GM21526 (cell line): Measurements from ENCODE around the gene TMEM209.
"Not testable (repeated sequence)": the region's sequence is repeated elsewhere in the genome, so short reads cannot be mapped to it uniquely, and the experiment has no call there.

Experiments used
- ATAC-seq: cut with Tn5 transposase; IDR thresholded peaks from one replicate; pipeline ENCODE4 v1.9.1; 2021; ENCODE audit warnings: moderate library complexity; ENCODE audit not compliant: unreplicated experiment, low FRiP score

The TMEM209 gene

DNA sequence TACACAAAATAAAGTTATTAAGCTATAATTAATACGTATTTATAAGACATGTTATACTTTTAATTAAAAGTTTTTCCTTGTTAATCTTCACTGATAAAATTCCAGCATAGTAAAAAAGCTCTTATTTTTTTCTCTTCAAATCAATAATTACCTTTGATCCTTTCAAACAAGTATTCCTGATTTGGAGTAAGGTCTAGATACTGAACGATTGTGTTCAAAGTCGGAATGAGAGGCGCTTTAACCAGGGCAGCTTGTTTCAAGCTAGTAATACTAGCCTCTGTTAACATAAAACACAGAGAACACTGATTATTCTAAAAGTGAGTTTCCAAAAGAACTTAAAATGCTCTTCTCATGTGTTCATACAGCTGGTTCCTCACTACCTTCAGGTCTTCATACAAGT, 27.0 kb downstream of the TMEM209 start:
- ATAC-seq = no peak

DNA sequence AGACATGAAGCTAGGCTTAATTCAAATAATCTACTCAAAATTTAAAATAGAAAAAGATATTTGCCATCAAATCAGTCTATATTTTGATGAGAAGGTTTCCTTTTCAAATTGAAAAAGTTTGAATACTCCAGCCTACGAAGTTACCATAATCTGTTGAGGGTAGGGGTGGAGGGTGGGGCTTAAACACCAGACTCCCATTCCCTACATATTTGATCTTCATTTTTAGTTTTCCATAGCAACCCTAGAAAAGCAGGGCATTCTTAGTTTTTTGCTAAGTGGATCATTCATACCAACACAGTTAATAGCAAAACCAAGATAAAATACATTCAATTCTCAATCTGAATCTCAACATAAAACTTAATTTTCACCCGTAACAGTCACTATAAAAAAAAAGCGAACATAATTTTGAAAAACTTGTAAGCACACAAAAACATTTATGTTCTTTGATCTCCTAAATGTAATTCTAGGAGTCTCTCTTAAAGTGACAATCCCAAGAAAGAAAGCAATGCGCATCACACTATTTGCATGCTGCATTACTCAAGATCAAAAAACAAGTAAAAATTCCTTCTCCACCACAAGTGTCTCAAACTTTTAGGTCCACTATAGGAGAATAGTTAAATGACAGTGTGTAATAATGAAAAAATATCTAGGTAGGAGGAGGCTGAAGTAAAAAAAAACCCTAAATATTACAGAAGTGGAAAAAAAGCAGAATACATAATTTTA, 30.8 kb downstream of the TMEM209 start:
- no peak for ATAC-seq

DNA sequence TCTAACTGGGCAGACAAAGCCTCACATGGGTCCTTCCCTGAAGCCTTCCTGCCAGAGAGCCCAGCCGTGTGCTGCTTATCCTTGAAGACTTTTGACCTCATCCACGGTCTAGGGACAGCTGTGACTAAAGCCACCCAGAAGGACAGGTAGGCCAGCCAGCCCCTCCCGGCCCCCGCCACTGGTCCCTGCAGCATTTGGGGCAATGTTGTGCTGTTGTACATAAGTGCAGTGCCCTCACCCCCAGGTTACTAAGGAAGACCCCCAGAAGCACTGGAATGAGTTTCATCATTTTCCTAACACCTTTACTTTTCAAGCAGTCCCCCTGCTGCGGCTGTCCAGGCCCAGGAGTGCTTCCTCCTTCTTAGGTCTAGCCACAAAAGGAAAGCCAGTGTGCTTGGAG, 43.0 kb downstream of the TMEM209 start:
- ATAC-seq = no peak

DNA sequence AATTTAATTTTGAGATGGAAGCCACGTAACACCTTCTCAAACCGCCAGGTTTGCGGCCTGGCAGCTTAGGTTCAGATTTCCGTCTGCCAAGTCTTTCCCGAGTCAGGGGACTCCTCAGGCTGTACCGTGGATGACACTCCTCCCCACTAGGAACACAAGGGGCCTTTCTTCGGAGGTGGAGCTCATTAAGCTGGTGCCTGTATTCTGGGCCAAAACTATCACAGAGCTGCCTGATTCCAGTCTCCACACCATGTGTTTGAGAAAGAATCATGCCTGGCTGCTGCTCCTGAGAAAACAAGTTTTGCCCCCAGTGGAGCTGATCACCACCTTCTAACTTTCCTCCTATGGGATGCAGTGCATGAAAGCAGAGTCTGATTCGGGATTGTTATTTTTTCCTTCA, 44.8 kb downstream of the TMEM209 start:
- ATAC-seq = no peak

DNA sequence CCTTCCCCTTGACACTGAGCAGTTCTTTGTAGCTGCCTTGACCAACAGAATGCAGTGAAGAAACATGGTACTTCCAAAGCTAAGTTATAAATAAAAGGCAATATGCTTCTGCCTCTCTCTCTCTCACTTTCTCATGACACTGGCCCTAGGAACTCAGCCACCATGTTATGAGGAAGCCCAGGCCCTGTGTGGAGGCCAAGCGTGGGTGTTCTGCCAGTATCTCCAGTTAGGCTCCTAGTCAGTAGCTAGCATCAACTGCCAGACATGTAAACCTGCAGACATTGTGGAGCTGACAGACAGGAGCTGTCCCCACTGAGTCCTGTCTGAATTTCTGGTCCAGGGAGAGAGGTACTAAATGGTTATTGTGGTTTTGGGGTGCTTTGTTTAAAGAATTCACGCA, 45.2 kb downstream of the TMEM209 start:
- no peak for ATAC-seq

DNA sequence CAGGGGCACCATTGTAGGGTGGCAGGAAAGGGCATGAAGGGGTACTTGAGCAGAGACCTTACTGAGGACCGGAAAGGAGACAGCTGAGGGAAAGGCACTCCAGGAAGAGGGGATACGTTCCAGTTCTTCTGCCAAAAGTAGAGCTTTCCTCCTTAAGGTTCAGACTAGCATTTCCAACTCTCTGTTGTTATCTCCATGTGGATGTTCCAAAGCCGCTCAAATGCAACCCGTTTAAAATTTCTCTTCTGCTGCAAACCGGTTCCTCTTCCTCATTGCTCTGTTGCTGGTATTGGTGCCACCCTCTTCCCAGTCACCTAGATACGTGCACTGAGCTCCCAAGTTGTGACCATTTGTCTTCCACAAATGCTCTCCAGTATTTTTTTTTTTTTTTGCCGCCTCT, 47.5 kb downstream of the TMEM209 start:
- no peak for ATAC-seq

DNA sequence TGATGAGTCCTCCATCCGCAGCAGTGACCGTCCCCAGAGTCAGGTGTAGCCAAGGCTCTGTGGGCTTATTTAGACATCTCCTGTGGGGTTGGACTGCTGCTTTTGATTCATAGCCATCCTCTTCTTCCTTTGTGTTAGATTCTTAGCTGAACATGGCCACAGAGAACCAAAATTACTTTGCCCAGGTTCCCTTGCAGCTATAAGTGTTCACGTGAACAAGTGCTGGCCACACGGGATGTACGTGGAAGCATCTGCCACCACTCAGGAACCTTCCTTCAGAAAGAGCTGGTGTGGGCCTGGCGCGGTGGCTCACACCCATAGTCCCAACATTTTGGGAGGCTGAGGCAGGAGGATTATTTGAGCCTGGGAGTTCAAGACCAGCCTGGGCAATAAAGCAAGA, 49.1 kb downstream of the TMEM209 start:
- no peak for ATAC-seq

DNA sequence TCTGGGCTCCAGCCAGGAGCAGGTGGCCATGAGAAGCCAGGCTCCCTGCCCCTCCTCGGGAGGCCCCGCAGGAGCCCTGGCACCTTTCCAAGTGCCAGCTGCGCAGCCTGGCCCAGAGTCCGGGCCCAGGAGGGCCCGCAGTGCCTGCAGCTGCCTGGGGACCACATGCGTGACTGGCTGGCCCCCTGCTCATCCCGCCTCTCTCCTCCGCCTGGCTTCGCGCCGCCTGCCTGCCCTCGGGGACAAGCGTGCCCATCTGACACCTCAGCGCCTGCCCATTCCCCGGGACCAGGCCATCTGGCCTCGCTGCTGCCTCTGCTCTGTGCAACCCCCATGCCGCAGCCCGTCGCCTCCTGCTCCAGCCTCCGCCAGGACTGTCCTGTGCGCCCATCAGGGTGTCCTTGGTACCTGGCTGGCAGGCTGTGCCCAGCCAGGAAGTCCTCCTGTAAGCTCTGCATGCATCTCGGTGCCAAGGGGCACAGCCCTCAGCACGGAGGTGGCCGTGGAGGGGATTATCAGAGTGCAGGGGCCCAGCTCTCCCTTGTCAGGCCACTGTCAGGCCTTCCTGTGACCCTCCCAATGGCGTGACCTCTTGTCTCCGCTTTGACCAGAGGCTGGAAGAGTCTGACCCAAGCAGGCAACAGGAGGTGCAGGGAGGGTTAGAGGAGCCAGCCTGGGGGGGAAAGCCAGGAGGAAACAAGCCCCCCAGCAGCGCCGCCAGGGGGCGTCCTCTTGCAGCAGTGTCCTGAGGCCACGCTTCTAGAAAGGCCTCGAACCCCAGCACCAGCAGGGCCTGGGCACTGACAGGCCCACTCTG, 50.5 kb downstream of the TMEM209 start:
- no peak for ATAC-seq

DNA sequence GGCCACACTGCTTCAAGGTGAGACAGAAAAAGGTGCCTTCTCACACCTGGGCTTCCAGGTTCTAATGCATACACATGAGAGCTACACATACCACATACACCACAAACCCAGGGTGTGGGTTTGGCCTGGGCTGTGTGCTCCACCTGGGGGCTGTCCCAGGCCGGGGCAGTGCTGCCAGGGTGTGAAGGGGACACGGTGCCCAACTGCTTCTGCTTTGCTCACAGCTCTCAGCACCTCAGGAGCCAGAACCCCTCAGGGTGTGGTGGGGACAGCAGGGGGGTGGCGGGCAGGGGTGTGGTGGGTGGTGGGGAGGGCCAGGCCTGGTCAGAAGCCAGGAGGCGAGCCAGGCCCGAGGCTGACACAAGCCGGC, 51.1 kb downstream of the TMEM209 start:
- ATAC-seq = no peak

DNA sequence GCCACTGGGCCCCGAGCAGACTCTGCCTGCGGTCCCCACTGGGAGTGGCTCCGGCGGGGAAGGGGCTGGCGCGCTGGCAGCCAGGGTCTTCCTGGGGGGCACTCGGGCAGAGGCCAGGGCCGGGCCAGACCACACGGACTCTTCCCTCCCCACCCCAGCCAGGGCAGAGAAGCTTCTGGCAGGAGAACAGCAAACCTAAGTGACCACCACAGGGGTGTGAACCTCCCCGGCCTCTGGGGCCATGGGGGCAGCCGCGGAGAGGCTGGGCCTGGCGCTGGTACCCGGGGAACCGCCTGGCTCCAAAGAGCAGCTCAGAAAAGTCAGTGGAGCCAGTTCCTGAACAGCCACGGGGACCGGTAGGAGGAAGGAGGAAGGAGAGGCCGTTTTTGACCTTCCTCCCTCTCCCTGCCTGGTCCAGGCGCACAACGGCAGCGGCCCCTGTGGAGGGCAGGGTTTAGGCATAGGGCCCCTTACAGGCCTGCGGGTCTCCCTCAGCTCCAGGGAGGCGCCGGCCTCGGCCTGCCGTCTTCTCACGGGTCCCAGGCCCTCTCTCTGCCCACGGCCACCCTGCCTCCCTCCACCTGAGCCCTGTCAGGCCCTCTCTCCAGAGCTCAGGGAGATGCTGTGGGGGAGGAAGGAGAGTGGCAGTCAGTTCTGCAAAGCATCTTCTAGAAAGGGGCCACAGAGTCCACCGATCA, 51.8 kb downstream of the TMEM209 start:
- no peak for ATAC-seq

DNA sequence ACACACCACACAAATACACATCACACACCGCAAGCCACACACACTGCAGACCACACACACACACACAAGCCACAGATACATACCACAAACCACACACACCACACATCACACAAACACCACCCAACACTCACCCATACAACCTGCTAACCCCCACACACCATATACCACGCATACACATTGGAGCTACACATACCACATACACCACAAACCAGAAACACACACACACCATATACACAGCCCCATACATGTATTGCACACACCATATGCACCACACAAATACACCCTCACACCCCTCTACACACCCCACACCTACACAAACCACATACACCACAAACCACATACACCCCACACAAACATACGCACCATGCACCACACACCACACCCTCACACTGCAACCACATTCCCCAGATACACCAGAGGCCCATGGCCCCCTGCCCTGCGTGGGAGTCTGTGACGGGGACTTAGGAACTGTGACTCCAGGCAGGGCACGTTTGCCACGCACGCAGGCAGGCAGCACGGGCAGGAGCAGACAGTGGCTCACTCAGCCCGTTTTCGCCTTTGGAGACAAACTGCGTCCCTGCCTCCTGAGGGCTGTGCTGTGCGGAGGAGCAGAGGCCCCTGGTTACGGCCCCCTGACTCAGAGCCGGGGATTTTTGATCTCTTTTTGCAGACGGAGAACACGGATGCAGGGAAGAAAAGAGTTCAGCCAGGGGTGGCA, 52.6 kb downstream of the TMEM209 start:
- no peak for ATAC-seq

DNA sequence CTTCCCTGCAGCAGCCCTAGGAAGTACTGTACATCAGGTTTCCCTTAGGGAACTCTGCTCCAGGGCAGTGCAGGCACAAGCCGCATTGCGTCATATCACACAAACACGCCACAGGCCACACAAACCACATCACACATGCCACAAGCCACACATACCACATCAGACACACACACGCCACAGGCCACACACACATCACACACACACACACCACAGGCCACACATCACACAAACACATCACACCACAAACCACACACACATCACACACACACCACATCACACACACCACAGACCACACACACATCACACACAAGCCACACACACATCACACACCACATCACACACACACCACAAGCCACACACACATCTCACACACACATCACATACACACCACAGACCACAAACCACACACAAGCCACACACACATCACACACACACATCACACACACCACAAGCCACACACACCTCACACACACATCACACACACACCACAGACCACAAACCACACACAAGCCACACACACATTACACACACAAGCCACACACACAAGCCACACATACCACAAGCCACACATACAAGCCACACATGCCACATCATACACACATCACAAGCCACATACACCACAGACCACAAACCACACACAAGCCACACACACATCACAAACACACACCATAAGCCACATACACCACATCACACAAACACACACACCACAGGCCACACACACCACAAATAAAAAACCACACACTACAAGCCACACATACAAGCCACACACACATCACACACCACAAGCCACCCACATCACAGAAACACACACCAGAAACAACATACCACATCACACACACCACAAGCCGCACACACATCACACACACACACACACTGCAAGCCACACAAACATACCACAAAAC, 53.4 kb downstream of the TMEM209 start:
- no peak for ATAC-seq

DNA sequence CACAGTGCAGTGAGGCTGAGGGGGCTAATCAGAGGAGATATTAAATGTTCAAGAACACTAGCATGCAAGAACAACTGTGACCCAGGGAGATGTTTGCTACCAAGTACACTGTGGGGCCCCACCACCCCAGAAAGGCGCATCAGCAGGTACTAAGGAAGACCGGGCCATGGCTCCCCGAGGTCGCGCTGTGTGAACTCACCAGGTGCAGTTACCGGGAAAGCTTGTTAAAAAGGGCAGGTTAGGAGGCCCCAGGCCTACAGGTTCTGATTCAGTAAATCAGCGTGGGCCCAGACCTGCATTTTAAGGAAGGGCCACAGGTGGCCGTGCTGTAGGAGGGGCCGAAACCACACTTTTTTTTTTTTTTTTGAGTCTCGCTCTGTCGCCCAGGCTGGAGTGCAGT, 54.6 kb downstream of the TMEM209 start:
- ATAC-seq = no peak

DNA sequence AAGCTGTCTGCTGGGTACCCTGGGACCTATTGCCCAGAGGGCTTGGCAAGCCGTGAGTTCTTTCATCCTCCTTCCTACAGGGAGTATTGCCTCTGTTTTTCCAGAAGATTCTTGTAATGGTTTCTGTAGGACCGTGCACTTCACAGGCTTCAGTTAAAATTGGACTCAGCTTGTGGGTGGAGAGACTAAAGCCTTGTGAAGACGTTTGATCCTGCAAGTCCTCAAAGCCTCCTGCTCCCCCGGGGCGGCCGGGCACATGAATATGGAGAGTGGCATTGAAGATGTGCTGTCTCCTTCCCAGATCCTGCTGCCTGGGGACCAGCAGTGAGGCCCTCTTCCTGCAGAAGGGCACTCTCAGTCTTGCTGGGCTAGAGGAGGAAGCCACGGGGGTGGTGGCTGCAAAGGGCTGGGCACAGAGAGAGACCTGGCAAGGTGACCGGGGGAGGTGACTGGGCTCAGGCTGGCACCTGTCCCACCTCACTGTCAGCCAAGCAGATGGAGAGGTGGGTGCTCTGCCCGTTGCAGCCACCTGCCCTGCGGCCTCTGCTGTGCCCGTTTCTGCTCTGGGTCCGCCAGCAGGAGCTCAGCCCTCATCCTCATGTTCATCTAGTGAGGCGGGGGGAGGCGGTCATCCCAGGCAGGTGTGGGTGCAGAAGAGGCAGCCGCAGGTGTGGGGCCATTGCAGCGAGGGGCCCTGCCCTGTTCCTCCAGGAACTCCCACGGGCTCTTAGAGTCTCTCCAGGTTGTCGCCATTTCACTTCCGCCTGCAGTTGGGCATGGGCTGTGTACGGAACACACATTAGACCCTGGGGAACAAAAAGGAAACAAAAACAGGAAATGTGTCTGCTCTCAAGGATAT, 55.7 kb downstream of the TMEM209 start:
- ATAC-seq = no peak

DNA sequence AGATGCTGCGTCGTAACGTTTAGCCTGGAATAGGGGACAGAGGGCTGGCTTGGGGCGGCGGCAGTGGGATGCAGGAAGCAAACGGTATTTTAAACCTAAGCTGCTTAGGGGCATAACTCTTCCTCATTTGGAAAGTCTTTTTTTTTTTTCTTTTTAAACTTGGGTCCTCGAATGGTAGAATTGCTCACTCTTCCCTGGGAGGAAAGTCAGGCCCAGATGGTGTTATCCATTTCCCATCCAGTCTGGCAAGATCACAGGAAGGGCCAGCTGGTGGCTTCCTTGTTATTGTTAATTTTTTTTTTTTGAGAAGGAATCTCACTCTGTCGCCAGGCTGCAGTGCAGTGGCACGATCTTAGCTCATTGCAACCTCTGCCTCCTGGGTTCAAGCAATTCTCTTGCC, 56.6 kb downstream of the TMEM209 start:
- no peak for ATAC-seq

DNA sequence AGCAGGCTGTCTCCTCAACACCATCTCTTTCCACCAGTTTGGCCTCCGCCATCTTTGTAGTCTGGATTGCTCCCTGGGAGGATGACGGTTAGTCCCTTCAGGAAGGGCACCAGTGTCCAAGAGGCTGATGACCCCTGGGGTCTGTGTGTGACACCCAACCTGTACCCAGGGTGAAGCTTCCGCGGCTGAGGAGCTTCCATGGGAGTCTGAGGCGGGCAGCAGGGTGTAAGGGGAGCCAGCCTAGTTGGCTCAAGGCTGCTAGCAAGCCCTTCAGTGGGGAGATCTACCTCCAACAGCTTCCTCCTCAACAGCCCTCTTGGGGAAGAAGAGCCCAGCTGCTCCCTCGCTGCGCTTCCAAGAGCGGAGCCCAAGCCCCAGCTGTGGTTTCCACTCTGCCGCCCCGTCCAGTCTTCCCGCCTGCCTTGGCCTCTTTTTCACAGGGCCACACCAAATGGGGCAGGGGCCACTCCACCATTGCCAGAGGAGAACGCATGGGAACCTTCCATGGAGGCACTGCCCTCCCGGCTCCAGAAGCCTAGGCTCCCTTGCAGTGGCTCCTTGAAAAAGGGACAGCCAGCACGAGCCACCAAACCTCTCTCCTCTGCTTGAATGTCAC, 57.4 kb downstream of the TMEM209 start:
- no peak for ATAC-seq

DNA sequence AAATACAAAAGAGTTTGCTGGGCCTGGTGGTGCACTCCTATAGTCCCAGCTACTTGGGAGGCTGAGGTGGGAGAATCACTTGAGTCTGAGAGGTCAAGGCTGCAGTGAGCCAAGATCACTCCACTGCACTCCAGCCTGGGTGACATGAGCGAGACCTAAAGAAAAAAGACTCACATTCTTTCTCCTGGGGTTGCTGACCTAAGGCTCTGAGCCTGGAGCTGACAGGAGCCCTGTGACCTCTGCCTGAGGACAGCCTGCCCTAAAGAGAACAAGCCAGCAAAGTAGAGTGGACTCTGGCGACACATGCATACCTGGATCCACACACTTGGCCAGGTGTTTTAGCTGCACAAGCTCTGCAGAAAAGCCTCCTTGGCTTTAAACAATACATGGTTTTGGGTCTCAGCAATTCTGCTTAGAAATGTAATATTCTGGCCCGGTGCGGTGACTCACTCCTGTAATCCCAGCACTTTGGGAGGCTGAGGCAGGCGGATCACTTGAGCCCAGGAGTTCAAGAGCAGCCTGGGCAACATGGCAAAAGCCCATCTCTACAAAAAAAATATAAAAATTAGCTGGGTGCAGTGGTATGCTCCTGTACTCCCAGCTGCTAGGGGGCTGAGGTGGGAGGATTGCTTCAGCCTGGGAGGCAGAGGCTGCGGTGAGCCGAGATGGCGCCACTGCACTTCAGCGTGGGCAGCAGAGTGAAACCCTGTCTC, 58.4 kb downstream of the TMEM209 start:
- ATAC-seq = no peak

DNA sequence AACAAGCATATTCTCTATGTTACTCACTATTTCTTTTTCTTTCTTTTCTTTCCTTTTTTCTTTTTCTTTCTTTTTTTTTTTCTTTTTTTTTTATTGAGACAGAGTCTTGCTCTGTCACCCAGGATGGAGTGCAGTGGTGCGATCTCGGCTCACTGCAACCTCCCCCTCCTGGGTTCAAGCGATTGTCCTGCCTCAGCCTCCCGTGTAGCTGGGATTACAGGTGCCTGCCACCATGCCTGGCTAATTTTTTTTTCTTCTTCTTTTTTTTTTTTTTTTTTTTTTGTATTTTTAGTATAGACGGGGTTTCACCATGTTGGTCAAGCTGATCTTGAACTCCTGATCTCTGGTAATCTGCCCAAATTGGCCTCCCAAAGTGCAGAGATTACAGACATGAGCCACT, 59.1 kb downstream of the TMEM209 start:
- ATAC-seq = not testable (repeated sequence)
